ENCODE measurements around the gene RHOH.
A peak's percentile ranks its signal among the peaks of the same experiment; 100 is the strongest.

Gene RHOH

GRCh38 chr4:40251366-40251765, 54.5 kb downstream of the RHOH start:
- no peak for TF ChIP-seq JUND (IDR thresholded peaks at IDR 0.05; ENCODE audit: low read depth)
- in situ Hi-C loops (cut with HindIII; ENCODE audit: low pct_unique_long_range_greater_than_20kb, low sequenced_read_pairs) = no loop called here
- no peak for DNase-seq (ENCODE audit: low read depth in 1 of 2, low spot score in 1 of 2)

GRCh38 chr4:40253906-40254305, 57.1 kb downstream of the RHOH start:
- no peak for DNase-seq (ENCODE audit: low read depth in 1 of 2, low spot score in 1 of 2)
- in situ Hi-C loops (cut with HindIII; ENCODE audit: low pct_unique_long_range_greater_than_20kb, low sequenced_read_pairs) = no loop called here
- no peak for TF ChIP-seq JUND (IDR thresholded peaks at IDR 0.05; ENCODE audit: low read depth)

DNA sequence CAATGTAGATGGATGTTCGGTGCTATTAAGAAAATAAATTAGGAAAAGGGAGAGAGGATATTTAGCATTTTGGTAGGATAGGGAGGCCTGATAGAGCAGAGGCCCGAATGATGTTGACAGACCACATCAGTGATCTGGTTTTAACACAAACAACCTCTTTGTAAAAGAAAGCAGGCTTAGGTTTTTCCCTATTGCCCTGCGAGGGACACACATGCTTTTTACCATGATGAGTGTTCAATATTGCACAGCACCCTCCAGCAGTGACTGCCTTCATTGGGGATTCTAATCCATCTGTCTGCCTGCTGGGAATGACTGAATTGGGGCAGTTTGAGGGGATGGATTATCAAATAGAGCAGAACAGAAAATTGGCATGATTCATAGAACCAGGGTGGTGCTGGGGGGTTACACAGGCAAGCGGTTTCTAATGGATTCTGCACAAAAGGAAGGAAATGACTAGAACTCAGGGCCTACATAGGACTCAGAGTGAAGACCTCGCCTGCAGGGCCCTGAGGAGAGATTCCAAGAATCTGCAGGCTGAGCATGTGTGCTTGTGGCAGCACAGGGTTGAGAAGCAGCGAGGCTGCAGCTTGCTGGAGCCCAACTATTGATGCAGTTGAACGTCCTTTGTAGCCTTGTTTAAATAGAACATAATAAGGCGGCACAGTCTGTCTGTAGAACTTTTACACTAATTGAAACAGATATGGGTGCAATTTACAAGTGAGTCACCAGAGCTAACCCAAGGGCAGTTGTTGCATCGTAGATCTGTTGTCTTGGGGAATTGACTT, 58.0 kb downstream of the RHOH start:
- DNase-seq (ENCODE audit: low read depth in 1 of 2, low spot score in 1 of 2) = peak in 1 of 2 experiments; percentile 10
- TF ChIP-seq JUND (IDR thresholded peaks at IDR 0.05; ENCODE audit: low read depth) = no peak
- in situ Hi-C loops (cut with HindIII; ENCODE audit: low pct_unique_long_range_greater_than_20kb, low sequenced_read_pairs) = no loop called here

- 0 out of 2 replicates have a peak, but pooled peaks have one; percentile 28 for TF ChIP-seq JUND (IDR thresholded peaks at IDR 0.05; ENCODE audit: low read depth)
- in situ Hi-C loops (cut with HindIII; ENCODE audit: low pct_unique_long_range_greater_than_20kb, low sequenced_read_pairs) = no loop called here
- DNase-seq (ENCODE audit: low read depth in 1 of 2, low spot score in 1 of 2) = peak in 1 of 2 experiments; percentile 67
Measured at GRCh38 chr4:40255393-40256281, 58.8 kb downstream of the RHOH start.

- no peak for TF ChIP-seq JUND (IDR thresholded peaks at IDR 0.05; ENCODE audit: low read depth)
Measured at GRCh38 chr4:40256329-40256728, 59.5 kb downstream of the RHOH start.

DNA sequence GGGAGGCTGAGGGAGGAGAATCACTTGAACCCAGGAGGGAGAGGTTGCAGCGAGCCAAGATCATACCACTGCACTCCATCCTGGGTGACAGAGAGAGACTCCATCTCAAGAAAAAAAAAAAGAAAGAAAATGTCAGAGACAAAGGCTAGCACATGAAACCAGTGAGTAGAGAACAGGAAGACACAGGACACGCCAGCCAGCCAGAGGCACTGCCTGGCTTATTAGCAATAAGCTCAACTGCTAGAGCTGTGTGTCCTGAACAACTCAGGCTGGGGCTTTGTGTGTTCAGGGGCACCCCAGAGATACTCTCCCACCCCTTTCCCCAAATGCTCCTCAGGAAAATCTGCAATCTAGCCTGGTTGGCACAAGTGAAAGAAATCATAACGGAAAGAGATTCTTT, 60.0 kb downstream of the RHOH start:
- no peak for TF ChIP-seq JUND (IDR thresholded peaks at IDR 0.05; ENCODE audit: low read depth)
- no peak for DNase-seq (ENCODE audit: low read depth in 1 of 2, low spot score in 1 of 2)
- in situ Hi-C loops (cut with HindIII; ENCODE audit: low pct_unique_long_range_greater_than_20kb, low sequenced_read_pairs) = no loop called here

More at GRCh38 chr4:40256329-40256728, 59.5 kb downstream of the RHOH start:
- in situ Hi-C loops (cut with HindIII; ENCODE audit: low pct_unique_long_range_greater_than_20kb, low sequenced_read_pairs) = no loop called here
- DNase-seq (ENCODE audit: low read depth in 1 of 2, low spot score in 1 of 2) = no peak

DNA sequence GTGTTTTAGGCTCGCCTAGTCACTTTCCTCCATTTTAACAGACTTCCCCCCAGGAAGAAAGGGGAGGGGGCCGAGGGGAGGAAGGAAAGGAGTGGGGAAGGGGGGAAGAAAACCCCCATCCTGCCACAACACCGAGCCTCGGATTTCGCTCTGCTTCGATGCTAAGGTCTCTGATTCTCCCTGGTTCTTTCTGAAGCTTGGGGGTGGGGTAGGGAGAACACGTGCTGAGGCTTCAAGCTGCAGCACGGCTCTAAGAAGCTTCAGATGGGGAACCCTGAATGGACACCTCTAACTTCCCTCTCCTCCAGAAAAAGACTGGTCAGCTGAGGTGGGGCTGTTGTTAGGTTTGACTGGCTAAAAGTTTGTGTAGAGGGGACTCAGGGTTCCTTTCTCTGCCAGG, 61.8 kb downstream of the RHOH start:
- in situ Hi-C loops (cut with HindIII; ENCODE audit: low pct_unique_long_range_greater_than_20kb, low sequenced_read_pairs) = no loop called here
- no peak for TF ChIP-seq JUND (IDR thresholded peaks at IDR 0.05; ENCODE audit: low read depth)
- DNase-seq (ENCODE audit: low read depth in 1 of 2, low spot score in 1 of 2) = no peak

DNA sequence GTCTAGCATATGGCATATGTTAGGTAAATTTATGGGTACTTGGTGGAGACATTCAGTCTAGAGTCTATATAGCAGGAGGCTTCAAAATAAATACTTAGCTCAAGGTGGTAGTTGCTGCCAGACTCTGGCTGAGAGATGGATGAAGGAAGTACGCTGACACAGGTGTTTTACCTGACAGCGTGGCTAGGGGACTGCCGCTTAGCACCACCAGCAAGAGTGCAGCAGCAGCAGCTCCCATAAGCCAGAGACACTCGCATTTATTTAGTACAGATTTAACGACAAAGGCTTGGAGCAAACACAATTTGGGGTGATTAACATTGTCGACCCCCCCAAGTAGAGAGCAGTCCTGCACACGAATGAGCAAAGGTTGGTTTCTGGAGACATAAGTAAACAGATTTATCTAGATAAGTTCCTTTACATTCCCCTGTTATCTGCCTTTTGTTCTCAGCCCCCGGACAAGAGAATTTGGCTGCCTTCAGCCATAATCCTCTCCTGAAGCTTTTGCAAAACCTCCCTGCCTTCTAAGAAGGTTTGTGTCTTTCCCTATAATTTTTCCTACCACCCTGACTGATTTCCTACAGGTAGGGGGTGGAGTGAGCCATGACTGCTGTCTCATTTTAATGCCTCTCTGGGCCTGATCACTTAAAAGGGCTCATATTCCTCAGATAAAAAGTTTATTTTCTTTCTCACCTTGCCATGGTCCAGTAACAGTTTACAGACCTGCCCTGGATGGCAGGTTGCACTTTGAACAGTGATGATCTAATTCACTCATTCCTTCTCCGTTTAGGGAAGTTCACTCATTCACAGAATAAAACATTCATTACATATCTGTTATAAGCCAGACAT, 64.6 kb downstream of the RHOH start:
- in situ Hi-C loops (cut with HindIII; ENCODE audit: low pct_unique_long_range_greater_than_20kb, low sequenced_read_pairs) = no loop called here
- DNase-seq (ENCODE audit: low read depth in 1 of 2, low spot score in 1 of 2) = peak in 1 of 2 experiments; percentile 10
- no peak for TF ChIP-seq JUND (IDR thresholded peaks at IDR 0.05; ENCODE audit: low read depth)

- in situ Hi-C loops (cut with HindIII; ENCODE audit: low pct_unique_long_range_greater_than_20kb, low sequenced_read_pairs) = no loop called here
- TF ChIP-seq JUND (IDR thresholded peaks at IDR 0.05; ENCODE audit: low read depth) = no peak
- no peak for DNase-seq (ENCODE audit: low read depth in 1 of 2, low spot score in 1 of 2)
Measured at GRCh38 chr4:40262077-40262528, 65.3 kb downstream of the RHOH start.

DNA sequence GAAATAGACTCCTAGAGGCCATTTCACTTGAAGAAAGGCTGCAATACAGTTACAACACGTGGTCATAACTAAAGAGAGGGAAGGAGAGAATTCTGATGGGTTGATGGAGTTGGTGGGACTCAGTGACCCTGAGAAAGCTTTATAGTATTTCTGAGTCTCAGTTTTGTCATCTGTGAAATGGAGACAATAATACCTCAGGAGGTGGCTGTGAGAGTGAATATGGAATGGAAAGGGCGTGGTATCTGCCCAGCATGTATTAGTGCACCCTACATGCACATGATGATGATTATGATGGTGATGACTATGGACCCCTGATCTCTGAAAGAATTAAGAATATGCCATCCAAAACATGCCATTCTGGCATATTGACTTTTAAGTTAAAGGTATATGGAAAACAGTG, 66.0 kb downstream of the RHOH start:
- in situ Hi-C loops (cut with HindIII; ENCODE audit: low pct_unique_long_range_greater_than_20kb, low sequenced_read_pairs) = no loop called here
- no peak for DNase-seq (ENCODE audit: low read depth in 1 of 2, low spot score in 1 of 2)
- TF ChIP-seq JUND (IDR thresholded peaks at IDR 0.05; ENCODE audit: low read depth) = no peak

DNA sequence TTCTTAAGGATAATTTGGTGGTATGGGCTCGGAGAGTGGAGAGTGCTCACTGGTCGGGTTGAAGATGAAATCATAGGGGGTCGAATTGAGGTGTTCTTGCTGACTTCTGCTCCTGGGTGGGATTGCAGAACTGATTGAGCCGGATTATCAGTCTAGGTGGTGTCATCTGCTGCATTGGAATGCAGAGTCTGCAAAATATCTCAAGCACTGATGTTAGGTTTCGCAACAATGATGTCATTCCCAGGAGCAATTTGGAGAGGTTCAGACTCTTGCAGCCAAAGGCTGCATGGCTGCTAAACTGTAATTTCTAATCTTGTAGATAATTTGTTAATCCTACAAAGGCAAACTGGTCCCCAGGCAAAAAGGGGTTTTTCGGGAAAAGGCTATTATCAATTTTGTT, 67.7 kb downstream of the RHOH start:
- DNase-seq (ENCODE audit: low read depth in 1 of 2, low spot score in 1 of 2) = peak in 1 of 2 experiments; percentile 16
- in situ Hi-C loops (cut with HindIII; ENCODE audit: low pct_unique_long_range_greater_than_20kb, low sequenced_read_pairs) = no loop called here
- TF ChIP-seq JUND (IDR thresholded peaks at IDR 0.05; ENCODE audit: low read depth) = no peak
